A549 (cell line): ENCODE data around the gene FPR2. TPM values are rescaled to one million over a fixed set of nuclear protein-coding genes. Genes with fewer than 3 reads are reported as not detected.

ENCODE experiments used
- ATAC-seq, 2 experiments: fragments of 200-7000 bp in 1 of 2; fragments of >200 bp in 1 of 2; cut with Nextera tagmentation in 1 of 2; cut with Tn5 transposase in 1 of 2; 3 replicates each; pipeline versions ENCODE4 v1.8.0 to v1.9.1; 2018 to 2020; ENCODE audit warnings: mild to moderate bottlenecking in 1 of 2, moderate library complexity in 1 of 2
- CTCF ChIA-PET: fragments of 300-600 bp; sonication (Branson Sonifier 250); formaldehyde crosslinking; extraction: SDS; loops from one replicate; lab custom pipeline; 2021; ENCODE audit warnings: antibody characterized with exemption, inconsistent platforms; lab: Yijun Ruan, JAX
- POLR2A ChIA-PET: fragments of 350-600 bp; formaldehyde crosslinking; extraction: SDS; loops from one replicate; lab custom pipeline; 2021; ENCODE audit warnings: antibody characterized with exemption, inconsistent platforms; lab: Yijun Ruan, JAX
- DNase-seq, 2 experiments: peaks; one replicate each; pipeline versions ENCODE4 v3.0.0 to v3.0.0-alpha.2; 2011 to 2016; ENCODE audit warnings: low read depth in 1 of 2, low spot score in 1 of 2
- FAIRE-seq: peaks from 2 replicates; lab custom pipeline; 2011; peaks lifted over from hg19 to GRCh38; lab: Jason Lieb, UNC
- H3K27ac ChIP-seq, 2 experiments: fragments of >200 bp; sonication (Bioruptor Twin); formaldehyde crosslinking; 3 replicates each; pipeline ENCODE4 v1.5.1; 2016 to 2017
- H3K4me1 ChIP-seq: fragments of >200 bp; sonication (Bioruptor Twin); formaldehyde crosslinking; 3 replicates; pipeline ENCODE4 v1.6.1; 2016
- H3K4me2 ChIP-seq: fragments of >200 bp; sonication (Bioruptor Twin); formaldehyde crosslinking; 3 replicates; pipeline ENCODE4 v1.6.1; 2016
- H3K4me3 ChIP-seq: fragments of >200 bp; sonication (Bioruptor Twin); formaldehyde crosslinking; 3 replicates; pipeline ENCODE4 v1.5.1; 2016
- H3K9me3 ChIP-seq: fragments of >200 bp; sonication (Bioruptor Twin); formaldehyde crosslinking; 3 replicates; pipeline ENCODE4 v1.6.1; 2016
- CBX2 ChIP-seq: fragments of 200-600 bp; sonication (generic); IDR thresholded peaks from 2 replicates; pipeline ENCODE4 v1.6.1; 2016; ENCODE audit warnings: low read depth, mild to moderate bottlenecking, borderline replicate concordance
- CHD4 ChIP-seq: fragments of 200-600 bp; sonication (generic); IDR thresholded peaks from 2 replicates; pipeline ENCODE4 v1.6.1; 2016; ENCODE audit warnings: antibody characterized with exemption, mild to moderate bottlenecking, borderline replicate concordance
- HEYL ChIP-seq: fragments of 250-450 bp; sonication (Bioruptor Pico); IDR thresholded peaks from 2 replicates; pipeline ENCODE4 v1.8.0; 2021; ENCODE audit warnings: mild to moderate bottlenecking, moderate library complexity
- JUNB ChIP-seq: fragments of >200 bp; sonication (Bioruptor Twin); formaldehyde crosslinking; IDR thresholded peaks from 2 replicates; pipeline ENCODE4 v1.6.1; 2016
- NFE2L2 ChIP-seq: fragments of 150-350 bp; conservative IDR thresholded peaks from 2 replicates; pipeline ENCODE4 v1.6.1; 2014; ENCODE audit warnings: low read length
- NR3C1 ChIP-seq: fragments of >200 bp; sonication (Bioruptor Twin); formaldehyde crosslinking; IDR thresholded peaks from 3 replicates; pipeline ENCODE4 v1.6.1; 2017
- RAD21 ChIP-seq, 2 experiments: fragments of >200 bp in 1 of 2; sonication (Bioruptor Twin) in 1 of 2; formaldehyde crosslinking in 1 of 2; IDR thresholded peaks in 1 of 2; conservative IDR thresholded peaks in 1 of 2; 2 replicates in 1 of 2; 3 replicates in 1 of 2; pipeline ENCODE4 v1.6.1; 2012 to 2018; ENCODE audit warnings: inconsistent platforms in 1 of 2
- RNF2 ChIP-seq: fragments of 200-600 bp; sonication (generic); IDR thresholded peaks from 2 replicates; pipeline ENCODE4 v1.6.1; 2016; ENCODE audit warnings: low read depth, mild to moderate bottlenecking, antibody characterized with exemption, moderate library complexity, borderline replicate concordance
- SMC3 ChIP-seq: fragments of >200 bp; sonication (Bioruptor Twin); formaldehyde crosslinking; IDR thresholded peaks from 3 replicates; pipeline ENCODE4 v1.6.1; 2018; ENCODE audit warnings: inconsistent platforms
- ZNF302 ChIP-seq: fragments of 250-450 bp; sonication (Bioruptor Pico); IDR thresholded peaks from 2 replicates; pipeline ENCODE4 v1.9.0; 2021; ENCODE audit warnings: inconsistent platforms, mild to moderate bottlenecking, moderate library complexity
- WGBS: methylation state at CpG from one replicate; pipeline ENCODE4 v1.1.6; 2017; ENCODE audit errors: missing lambda C conversion rate; 5-methylcytosine and 5-hydroxymethylcytosine counted together
- polyA plus RNA-seq, 4 experiments: library from polyadenylated mRNA; depleted of rRNA in 3 of 4; stranded (reverse); fragments of >200 nt; fragmentation: RNase III in 1 of 4; extraction: RNeasy Plus Mini Kit Qiagen cat#74134 plus additional on column Dnase treatment in 1 of 4; gene quantifications; 2 replicates in 3 of 4; 3 replicates in 1 of 4; pipeline ENCODE4 v1.2.3, GENCODE V29; 2011 to 2017
- TF ChIP-seq, protein P1 (sequence below): IDR thresholded peaks from 2 replicates; pipeline ENCODE4 v1.6.1; 2012
- TF ChIP-seq, protein P2 (sequence below): fragments of 200-600 bp; sonication (generic); IDR thresholded peaks from 2 replicates; pipeline ENCODE4 v1.6.1; 2016; ENCODE audit warnings: antibody characterized with exemption, mild to moderate bottlenecking, moderate library complexity
- TF ChIP-seq, protein P3 (sequence below): fragments of 150-350 bp; IDR thresholded peaks from 2 replicates; pipeline ENCODE4 v1.6.1; 2014; ENCODE audit warnings: low read depth, mild to moderate bottlenecking, low read length
- TF ChIP-seq, protein P4 (sequence below): fragments of >200 bp; sonication (Bioruptor Twin); formaldehyde crosslinking; IDR thresholded peaks from 3 replicates; pipeline ENCODE4 v1.6.1; 2016
- TF ChIP-seq, protein P5 (sequence below): fragments of >200 bp; sonication (Bioruptor Twin); formaldehyde crosslinking; IDR thresholded peaks from 2 replicates; pipeline ENCODE4 v1.6.1; 2016

Gene FPR2
- polyA plus RNA-seq, 2 of the 4 experiments (the other 2 are of a cell fraction): not detected

DNA sequence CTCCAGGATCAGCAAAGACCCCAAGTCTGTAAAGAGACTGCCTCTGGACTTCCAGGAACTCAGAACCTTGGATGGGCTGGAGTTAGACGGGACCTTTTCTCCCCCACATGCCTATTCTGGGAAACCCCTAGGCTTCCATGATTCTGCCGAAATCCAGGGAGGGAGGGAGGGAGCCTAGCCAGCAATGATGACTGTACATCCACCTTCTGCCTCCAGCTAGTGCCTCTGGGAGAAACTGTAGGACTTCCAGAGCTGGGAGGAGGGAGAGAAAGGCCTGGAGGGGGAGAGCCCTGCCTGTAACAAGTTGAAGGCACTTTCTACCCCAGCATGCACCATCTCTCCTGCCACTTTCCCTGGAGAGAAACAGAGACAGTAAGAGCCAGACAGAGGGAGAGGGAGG, 31.2 kb upstream of the FPR2 start:
- TF ChIP-seq, protein P1, sequence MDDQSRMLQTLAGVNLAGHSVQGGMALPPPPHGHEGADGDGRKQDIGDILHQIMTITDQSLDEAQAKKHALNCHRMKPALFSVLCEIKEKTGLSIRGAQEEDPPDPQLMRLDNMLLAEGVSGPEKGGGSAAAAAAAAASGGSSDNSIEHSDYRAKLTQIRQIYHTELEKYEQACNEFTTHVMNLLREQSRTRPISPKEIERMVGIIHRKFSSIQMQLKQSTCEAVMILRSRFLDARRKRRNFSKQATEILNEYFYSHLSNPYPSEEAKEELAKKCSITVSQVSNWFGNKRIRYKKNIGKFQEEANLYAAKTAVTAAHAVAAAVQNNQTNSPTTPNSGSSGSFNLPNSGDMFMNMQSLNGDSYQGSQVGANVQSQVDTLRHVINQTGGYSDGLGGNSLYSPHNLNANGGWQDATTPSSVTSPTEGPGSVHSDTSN: no peak
- TF ChIP-seq CBX2: no peak
- Histone ChIP-seq H3K4me3 (no peak overlapping the region), H3K9me3 (peaks cover 45% of the 10 kb centered on the region), H3K4me2 (no peak overlapping the region), H3K27ac (no peak overlapping the region), H3K4me1 (no peaks in the 10 kb centered on the region)
- ATAC-seq (no peak), FAIRE-seq (no peak), DNase-seq (no peak)
- POLR2A ChIA-PET: no interaction called here
- CTCF ChIA-PET: interaction anchor here (1.2 kb wide), 1 partner anchor 17 kb away, joined by 3 read pairs; no protein-coding TSS in a partner anchor
- WGBS: 8% methylated on average over 2 of the region's 2 CpGs

DNA sequence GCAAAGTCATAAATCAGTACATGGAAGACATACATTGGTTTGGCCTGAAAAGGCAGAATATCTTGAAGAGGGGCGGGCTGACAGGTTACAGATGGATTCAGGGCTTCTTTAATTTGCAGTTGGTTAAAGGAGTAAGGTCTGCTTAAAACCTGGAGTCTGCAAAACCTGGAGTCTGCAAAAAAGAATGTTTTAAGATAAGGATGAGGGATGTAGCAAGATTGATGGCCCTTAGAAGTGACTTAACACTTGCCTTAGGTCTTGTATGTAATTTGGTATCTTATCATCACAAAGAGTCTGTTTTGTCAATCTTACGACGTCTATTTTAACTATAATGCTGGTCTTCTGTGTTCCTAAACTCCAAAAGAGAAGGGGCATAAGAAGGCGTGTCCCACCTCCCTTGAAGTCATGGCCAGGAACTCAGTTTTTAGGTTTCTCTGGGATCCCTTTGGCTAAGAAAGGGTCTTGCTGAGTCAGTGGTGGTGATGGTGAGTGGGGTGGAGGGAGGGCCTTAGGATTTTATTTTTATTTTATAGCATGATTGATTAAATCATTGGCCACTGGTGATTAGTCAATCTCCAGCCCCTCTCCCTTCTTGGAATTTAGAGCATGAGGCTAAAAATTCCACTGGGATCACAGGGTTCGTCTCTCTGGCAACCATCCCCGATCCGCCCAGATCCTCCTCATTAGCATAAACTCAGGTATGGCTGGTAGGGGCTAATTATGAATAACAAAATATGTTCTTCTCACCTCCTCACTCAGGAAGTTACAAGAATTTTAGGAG, 27.0 kb upstream of the FPR2 start:
- TF ChIP-seq NR3C1 (no peak), JUNB (no peak), ZNF302 (CRISPR knock-in tag) (no peak), NFE2L2 (no peak), HEYL (CRISPR knock-in tag) (no peak), CHD4 (no peak), RAD21 (conservative IDR thresholded peaks at IDR 0.05 in 1 of 2, IDR thresholded peaks at IDR 0.05 in 1 of 2) (no peak), RNF2 (no peak), SMC3 (no peak)
- TF ChIP-seq, protein P2, sequence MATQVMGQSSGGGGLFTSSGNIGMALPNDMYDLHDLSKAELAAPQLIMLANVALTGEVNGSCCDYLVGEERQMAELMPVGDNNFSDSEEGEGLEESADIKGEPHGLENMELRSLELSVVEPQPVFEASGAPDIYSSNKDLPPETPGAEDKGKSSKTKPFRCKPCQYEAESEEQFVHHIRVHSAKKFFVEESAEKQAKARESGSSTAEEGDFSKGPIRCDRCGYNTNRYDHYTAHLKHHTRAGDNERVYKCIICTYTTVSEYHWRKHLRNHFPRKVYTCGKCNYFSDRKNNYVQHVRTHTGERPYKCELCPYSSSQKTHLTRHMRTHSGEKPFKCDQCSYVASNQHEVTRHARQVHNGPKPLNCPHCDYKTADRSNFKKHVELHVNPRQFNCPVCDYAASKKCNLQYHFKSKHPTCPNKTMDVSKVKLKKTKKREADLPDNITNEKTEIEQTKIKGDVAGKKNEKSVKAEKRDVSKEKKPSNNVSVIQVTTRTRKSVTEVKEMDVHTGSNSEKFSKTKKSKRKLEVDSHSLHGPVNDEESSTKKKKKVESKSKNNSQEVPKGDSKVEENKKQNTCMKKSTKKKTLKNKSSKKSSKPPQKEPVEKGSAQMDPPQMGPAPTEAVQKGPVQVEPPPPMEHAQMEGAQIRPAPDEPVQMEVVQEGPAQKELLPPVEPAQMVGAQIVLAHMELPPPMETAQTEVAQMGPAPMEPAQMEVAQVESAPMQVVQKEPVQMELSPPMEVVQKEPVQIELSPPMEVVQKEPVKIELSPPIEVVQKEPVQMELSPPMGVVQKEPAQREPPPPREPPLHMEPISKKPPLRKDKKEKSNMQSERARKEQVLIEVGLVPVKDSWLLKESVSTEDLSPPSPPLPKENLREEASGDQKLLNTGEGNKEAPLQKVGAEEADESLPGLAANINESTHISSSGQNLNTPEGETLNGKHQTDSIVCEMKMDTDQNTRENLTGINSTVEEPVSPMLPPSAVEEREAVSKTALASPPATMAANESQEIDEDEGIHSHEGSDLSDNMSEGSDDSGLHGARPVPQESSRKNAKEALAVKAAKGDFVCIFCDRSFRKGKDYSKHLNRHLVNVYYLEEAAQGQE: no peak
- TF ChIP-seq, protein P3, sequence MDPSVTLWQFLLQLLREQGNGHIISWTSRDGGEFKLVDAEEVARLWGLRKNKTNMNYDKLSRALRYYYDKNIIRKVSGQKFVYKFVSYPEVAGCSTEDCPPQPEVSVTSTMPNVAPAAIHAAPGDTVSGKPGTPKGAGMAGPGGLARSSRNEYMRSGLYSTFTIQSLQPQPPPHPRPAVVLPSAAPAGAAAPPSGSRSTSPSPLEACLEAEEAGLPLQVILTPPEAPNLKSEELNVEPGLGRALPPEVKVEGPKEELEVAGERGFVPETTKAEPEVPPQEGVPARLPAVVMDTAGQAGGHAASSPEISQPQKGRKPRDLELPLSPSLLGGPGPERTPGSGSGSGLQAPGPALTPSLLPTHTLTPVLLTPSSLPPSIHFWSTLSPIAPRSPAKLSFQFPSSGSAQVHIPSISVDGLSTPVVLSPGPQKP: no peak
- TF ChIP-seq, protein P1: no peak
- TF ChIP-seq, protein P4, sequence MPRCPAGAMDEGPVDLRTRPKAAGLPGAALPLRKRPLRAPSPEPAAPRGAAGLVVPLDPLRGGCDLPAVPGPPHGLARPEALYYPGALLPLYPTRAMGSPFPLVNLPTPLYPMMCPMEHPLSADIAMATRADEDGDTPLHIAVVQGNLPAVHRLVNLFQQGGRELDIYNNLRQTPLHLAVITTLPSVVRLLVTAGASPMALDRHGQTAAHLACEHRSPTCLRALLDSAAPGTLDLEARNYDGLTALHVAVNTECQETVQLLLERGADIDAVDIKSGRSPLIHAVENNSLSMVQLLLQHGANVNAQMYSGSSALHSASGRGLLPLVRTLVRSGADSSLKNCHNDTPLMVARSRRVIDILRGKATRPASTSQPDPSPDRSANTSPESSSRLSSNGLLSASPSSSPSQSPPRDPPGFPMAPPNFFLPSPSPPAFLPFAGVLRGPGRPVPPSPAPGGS: no peak
- TF ChIP-seq, protein P5, sequence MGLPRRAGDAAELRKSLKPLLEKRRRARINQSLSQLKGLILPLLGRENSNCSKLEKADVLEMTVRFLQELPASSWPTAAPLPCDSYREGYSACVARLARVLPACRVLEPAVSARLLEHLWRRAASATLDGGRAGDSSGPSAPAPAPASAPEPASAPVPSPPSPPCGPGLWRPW: no peak
- H3K9me3 ChIP-seq: peaks cover 31% of the 10 kb centered on the region; the same call in 2 of the 3 replicates
- no peaks in the 10 kb centered on the region for H3K4me1 ChIP-seq
- WGBS: 19% methylated on average over 7 of the region's 7 CpGs
- no peak for DNase-seq
- FAIRE-seq: no peak
- H3K4me3 ChIP-seq: no peak overlapping the region
- ATAC-seq: no peak
- POLR2A ChIA-PET: no interaction called here
- H3K27ac ChIP-seq: no peak overlapping the region
- no peak overlapping the region for H3K4me2 ChIP-seq
- CTCF ChIA-PET: interaction anchor here (0.6 kb wide), 1 partner anchor 119 kb away, joined by 3 read pairs; no protein-coding TSS in a partner anchor
